GM11168 (cell line): ENCODE measurements around the gene PSEN2.
"Not testable (repeated sequence)": the region's sequence is repeated elsewhere in the genome, so short reads cannot be mapped to it uniquely, and the experiment has no call there.

ENCODE experiments used
- in situ Hi-C: fragments of 300-500 bp; cut with MboI; formaldehyde crosslinking; loops from one replicate; pipeline ENCODE4 v1.12.0; 2022; ENCODE audit warnings: low sequenced_read_pairs; ENCODE audit not compliant: unreplicated experiment

PSEN2 gene

GRCh38 chr1:226904772-226905171 is 34.4 kb downstream of the PSEN2 start:
- in situ Hi-C loops, result no loop called here

GRCh38 chr1:226908419-226908818 is 38.0 kb downstream of the PSEN2 start:
- in situ Hi-C loops, result no loop called here

GRCh38 chr1:226908913-226909312 is 38.5 kb downstream of the PSEN2 start:
- in situ Hi-C loops, result no loop called here

GRCh38 chr1:226912587-226913176 is 42.3 kb downstream of the PSEN2 start:
- in situ Hi-C loops, result no loop called here

- in situ Hi-C loops, result no loop called here
Measured at GRCh38 chr1:226915672-226915995, 45.2 kb downstream of the PSEN2 start.

- in situ Hi-C loops, result no loop called here
Measured at GRCh38 chr1:226916497-226916896, 46.1 kb downstream of the PSEN2 start.

GRCh38 chr1:226919587-226919986 is 49.2 kb downstream of the PSEN2 start:
- in situ Hi-C loops, result no loop called here

- in situ Hi-C loops, result no loop called here
Measured at GRCh38 chr1:226919995-226920394, 49.6 kb downstream of the PSEN2 start.

- in situ Hi-C loops, result no loop called here
Measured at GRCh38 chr1:226920446-226920894, 50.1 kb downstream of the PSEN2 start.

GRCh38 chr1:226921504-226921903 is 51.1 kb downstream of the PSEN2 start:
- in situ Hi-C loops, result no loop called here

- in situ Hi-C loops, result not testable (repeated sequence)
Measured at GRCh38 chr1:226929260-226930111, 59.1 kb downstream of the PSEN2 start.

GRCh38 chr1:226934483-226935237 is 64.2 kb downstream of the PSEN2 start:
- in situ Hi-C loops, result no loop called here

GRCh38 chr1:226937940-226938725 is 67.7 kb downstream of the PSEN2 start:
- in situ Hi-C loops, result no loop called here

GRCh38 chr1:226938903-226939437 is 68.6 kb downstream of the PSEN2 start:
- in situ Hi-C loops, result no loop called here

- in situ Hi-C loops, result no loop called here
Measured at GRCh38 chr1:226939438-226940028, 69.1 kb downstream of the PSEN2 start.

GRCh38 chr1:226940029-226940805 is 69.8 kb downstream of the PSEN2 start, which contains the start of gene COQ8A:
TSS of gene COQ8A (plus strand) at chr1:226940294. CDS start at chr1:226961386, 21,092 bp downstream.
- in situ Hi-C loops, result no loop called here

GRCh38 chr1:226940806-226941067 is 70.3 kb downstream of the PSEN2 start:
- in situ Hi-C loops, result no loop called here

GRCh38 chr1:226942392-226942791 is 72.0 kb downstream of the PSEN2 start:
- in situ Hi-C loops, result no loop called here

- in situ Hi-C loops, result no loop called here
Measured at GRCh38 chr1:226943156-226943555, 72.7 kb downstream of the PSEN2 start.
